ENCODE results near the gene SIRT5. TPM values are rescaled to one million over a fixed set of nuclear protein-coding genes. Genes with fewer than 3 reads are reported as not detected.

Gene SIRT5
- total RNA-seq, 1 donor from 2014 or later = 7.8 TPM

DNA sequence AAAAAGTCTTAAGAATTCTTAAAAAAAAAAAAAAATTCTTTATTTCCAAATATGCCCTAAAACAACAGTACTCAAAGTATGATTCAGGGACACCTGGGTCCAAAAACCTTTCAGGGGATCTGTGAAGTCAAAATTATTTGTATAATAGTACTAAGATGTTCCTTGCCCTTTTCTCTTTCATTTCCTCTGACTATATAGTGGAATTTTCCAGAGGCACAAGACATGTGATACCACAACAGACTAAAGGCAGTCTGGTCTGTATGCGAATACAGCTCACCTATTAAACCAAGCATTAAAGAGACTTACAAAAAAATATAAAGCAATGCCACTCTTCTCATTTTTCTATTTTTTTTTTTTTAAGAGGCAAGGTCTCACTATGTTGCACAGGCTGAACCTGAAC, 56.1 kb downstream of the SIRT5 start:
- DNase-seq (ENCODE audit: low read depth in 2 of 2) = peak in 1 of 2 donors; percentile 30

- DNase-seq (ENCODE audit: low read depth in 2 of 2) = no peak
Measured at GRCh38 chr6:13633343-13633742, 58.9 kb downstream of the SIRT5 start.

- peak; percentile 70 to 75 for DNase-seq (ENCODE audit: low read depth in 2 of 2)
Measured at GRCh38 chr6:13635948-13636658, 61.7 kb downstream of the SIRT5 start.

DNA sequence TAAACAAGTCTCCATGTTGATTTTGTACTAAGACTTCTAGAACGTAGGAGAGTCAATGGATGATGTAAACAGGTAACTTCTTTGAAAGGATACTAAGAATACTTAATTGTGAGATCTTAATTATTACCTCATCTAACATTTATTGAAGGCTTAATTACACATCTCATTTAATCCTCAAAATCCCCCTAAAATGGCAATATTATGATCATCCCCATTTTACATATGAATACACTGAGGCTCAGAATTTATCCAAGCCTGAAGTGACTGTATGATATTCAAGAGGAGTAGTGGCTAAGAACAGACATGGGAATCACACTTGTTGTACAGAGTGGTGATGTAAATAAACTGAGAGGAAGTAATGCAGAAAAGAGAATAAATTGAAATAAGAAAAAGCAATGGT, 63.6 kb downstream of the SIRT5 start:
- DNase-seq (ENCODE audit: low read depth in 2 of 2) = no peak

DNA sequence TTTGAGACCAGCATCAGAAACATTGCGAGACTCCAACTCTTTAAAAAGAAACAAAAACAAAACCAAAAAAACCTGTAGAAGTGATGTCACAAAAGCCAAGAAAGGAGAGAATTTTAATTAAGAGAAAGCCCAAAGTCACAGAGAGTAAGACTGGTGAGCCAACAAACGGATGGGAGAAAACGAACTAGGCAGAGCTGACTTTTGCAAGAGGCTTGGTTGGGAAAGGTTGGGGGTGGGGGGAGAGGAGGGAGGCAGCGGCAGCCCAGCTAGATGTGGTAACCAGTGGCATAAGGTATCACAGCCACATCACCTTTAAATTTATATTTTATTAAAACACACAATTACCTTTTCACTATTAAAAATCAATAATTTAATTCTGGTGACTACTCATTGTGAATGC, 64.2 kb downstream of the SIRT5 start:
- DNase-seq (ENCODE audit: low read depth in 2 of 2) = no peak

DNA sequence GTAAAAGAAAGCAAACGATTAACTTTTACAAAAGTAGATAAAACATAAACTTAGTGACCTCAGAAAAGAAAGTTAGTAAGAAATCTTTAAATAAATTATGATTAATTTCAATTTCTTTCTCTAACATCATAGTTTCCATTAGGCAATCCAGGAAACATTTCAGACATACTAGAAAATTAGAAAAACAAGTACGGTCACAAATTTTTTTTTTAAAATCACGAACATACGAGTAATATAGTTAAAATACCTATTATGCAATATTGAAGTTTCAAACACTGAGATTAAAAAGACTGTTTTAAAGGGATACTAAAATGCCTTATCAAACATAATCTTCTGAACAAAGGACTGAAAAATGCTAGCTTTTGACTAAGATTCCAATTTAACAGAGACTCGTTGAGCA, 66.9 kb downstream of the SIRT5 start:
- DNase-seq (ENCODE audit: low read depth in 2 of 2) = peak in 1 of 2 donors; percentile 47

- no peak for DNase-seq (ENCODE audit: low read depth in 2 of 2)
Measured at GRCh38 chr6:13643125-13643524, 68.7 kb downstream of the SIRT5 start.

DNA sequence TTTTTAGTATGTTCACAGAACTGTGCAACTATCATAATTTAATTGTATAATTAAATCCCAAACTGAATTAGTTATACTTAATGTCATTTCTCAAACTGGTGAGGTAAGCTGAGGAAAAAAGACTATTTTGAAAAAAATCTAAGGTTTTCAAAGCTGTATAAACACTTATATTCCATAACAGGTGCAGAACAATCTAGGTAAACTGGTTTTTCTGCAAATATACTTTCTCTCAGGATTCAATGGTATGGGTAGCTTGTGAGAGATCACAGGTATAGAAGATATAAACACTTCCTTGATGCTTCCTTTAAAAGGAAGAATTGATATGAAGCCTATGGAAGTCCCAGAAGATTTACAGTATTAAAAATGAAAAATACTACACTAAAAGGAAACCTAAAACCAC, 74.4 kb downstream of the SIRT5 start:
- no peak for DNase-seq (ENCODE audit: low read depth in 2 of 2)

DNA sequence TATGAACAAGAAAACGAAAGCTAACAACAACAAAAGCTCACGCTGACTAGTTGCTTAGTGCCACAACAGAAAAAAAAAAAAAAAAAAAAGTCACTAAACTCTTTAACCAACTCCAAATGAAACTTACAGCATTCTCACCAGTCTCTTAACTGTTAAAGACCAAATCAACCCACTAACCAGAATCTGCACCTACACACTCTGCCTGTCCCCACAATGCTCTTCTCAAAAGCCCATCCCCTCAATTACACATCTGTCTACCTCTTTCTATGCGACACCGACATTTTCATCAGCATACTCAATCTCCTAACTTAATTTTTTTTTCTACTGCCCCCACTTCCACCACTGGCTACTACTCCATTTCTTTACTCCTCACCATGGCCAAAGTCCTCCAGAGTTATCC, 75.0 kb downstream of the SIRT5 start:
- no peak for DNase-seq (ENCODE audit: low read depth in 2 of 2)

DNA sequence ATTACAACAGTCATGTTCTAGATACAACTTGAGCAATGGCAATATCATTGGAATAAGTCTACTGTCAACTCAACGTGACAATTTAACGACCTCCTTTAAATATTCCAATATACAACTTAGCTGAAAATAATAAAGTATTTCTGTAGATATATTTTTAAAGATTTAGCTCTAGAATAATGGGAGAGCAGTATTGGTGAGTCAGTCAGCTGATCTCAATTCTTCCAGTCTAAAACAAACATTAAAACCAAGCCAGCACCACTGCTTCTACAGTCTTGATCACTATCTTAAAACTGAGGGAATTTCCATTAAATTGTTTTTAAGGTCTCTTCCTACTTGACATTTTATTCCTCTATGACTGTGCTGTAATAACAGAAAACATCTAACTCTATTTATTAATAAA, 78.9 kb downstream of the SIRT5 start:
- DNase-seq (ENCODE audit: low read depth in 2 of 2) = peak in 1 of 2 donors; percentile 82

DNA sequence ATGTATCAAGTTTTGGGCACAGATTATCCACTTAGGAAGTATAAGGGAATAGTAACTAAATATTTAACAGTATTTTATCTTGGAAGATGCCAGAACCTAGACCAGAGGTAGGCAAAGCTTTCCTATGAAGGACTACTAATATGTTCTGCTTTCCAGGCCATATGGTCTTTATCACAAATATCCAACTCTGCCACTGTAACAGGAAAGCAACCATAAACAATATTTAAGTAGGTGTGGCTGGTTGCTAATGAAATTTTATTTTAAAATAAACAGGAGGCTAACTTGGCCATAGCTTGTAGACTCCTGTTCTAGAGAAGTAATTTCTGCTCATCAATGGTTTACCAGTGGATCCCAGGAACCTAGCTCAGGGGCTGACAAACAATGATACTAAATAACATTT, 80.1 kb downstream of the SIRT5 start:
- DNase-seq (ENCODE audit: low read depth in 2 of 2) = peak in 1 of 2 donors; percentile 29

DNA sequence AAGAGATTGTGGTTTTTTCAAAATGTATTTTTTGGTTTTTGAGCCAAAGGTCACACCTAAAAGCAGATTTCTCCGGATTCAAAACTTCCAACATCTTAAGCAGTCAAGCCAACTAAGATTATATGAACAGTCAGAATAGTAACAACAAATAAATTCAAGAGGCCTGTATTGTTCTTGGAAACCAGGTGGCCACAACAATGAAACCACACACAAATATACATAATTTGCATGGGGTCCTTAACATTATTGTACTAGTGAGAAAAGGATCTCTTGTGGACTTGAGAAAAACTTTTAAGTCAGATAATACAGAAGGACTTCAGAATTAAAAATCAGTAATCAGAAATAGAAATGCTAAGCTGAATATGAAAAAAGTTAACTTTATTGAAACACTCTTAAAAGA, 81.3 kb downstream of the SIRT5 start:
- DNase-seq (ENCODE audit: low read depth in 2 of 2) = no peak

DNA sequence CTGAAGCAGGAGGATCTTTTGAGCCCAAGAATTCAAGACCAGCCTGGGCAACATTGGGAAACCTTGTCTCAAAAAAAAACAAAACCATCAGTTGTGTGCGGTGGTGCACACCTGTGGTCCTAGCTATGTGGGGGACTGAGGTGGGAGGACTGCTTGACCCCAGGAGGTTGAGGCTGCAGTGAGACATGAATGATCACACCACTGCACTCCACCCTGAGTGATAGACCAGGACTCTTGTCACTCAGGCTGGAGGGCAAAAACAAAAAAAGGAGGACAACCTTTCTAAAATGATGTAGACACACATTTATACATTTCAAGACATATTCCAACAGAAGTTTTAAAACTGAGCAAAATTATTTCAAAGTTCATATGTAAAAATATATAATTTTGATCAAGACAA, 85.9 kb downstream of the SIRT5 start:
- DNase-seq (ENCODE audit: low read depth in 2 of 2) = no peak

DNA sequence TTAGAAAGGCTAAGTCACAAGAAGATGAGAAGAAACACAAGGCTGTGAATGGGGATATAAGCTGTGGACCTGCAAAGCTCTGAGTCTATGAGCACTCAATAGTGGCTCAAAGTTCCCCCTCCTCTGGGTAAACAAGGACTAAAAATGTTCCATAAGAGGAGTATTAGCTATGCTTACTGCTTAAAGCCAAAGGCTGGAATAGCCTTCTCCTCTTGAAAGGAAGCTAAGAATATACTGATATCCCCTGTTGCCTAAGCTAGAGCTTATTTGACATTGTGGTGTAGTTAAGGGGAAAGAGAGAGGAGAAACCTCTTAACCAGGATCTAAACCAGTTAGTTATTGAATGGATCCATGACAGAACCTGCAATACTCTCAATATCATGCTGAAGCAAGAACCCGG, 86.5 kb downstream of the SIRT5 start:
- DNase-seq (ENCODE audit: low read depth in 2 of 2) = no peak

DNA sequence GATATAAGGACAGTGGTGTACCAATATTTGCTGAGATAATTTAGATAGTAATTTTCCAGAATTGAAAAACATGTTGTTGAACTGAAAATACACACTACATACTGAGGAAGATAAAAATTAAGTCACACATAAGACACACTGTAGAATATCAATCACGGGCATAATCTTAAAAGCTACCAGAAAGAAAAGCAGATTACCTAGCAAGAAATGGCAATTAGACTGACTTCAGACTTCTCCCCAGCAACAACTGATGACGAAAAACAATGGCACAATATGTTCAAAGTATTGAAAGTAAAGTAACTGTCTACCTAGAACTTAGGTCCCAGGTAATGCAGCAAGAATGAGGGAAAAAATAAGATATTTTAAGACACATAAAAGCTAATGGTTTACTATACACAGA, 87.2 kb downstream of the SIRT5 start:
- DNase-seq (ENCODE audit: low read depth in 2 of 2) = no peak

- no peak for DNase-seq (ENCODE audit: low read depth in 2 of 2)
Measured at GRCh38 chr6:13662651-13663334, 88.4 kb downstream of the SIRT5 start.

GRCh38 chr6:13663986-13664385, 89.6 kb downstream of the SIRT5 start:
- no peak for DNase-seq (ENCODE audit: low read depth in 2 of 2)

Other genes starting within 250 kb of the SIRT5 start
- gene TBC1D7, start 246.1 kb upstream of the SIRT5 start, total RNA-seq = 13.7 and 14.3 TPM in 2 replicates
- 19.2 and 26.7 TPM in 2 replicates for gene GFOD1, start 87.0 kb upstream of the SIRT5 start, total RNA-seq
- gene NOL7, start 40.7 kb downstream of the SIRT5 start, total RNA-seq = 28.7 and 40.4 TPM in 2 replicates
- gene RANBP9, start 137.2 kb downstream of the SIRT5 start, total RNA-seq = 20.4 and 25.9 TPM in 2 replicates
- 6.5 and 7.0 TPM in 2 replicates for gene MCUR1, start 240.0 kb downstream of the SIRT5 start, total RNA-seq